GM18861 (cell line): ENCODE results near the gene PEPD.

Experiments used
- ATAC-seq: cut with Tn5 transposase; IDR thresholded peaks from one replicate; pipeline ENCODE4 v1.9.1; 2021; ENCODE audit not compliant: unreplicated experiment

PEPD gene

DNA sequence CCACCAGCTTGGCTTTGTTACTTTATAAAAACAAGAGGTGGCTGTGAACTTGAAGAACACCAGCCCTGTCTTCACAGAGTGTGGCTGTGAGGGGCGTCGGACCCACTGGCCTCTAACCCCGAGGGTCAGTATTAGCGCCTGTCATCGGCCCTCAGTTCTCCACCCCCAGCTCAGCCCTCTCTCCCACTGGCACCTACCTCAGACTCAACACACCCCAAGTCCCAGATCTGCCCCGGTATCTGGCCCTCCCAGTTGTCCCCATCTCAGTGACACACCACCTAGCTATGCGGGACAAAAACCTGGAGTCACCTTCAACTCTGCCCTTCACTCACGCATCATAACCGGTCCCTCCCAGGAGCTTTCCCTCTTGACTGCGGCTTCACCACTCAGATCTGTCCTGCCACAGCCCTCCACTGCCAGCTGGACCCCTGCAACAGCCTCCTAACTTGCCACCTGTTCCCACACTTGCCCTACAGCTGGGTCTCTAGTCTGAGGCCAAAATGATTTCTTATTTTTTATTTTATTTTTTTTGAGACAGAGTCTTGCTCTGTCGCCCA, 45.4 kb downstream of the PEPD start:
- no peak for ATAC-seq

DNA sequence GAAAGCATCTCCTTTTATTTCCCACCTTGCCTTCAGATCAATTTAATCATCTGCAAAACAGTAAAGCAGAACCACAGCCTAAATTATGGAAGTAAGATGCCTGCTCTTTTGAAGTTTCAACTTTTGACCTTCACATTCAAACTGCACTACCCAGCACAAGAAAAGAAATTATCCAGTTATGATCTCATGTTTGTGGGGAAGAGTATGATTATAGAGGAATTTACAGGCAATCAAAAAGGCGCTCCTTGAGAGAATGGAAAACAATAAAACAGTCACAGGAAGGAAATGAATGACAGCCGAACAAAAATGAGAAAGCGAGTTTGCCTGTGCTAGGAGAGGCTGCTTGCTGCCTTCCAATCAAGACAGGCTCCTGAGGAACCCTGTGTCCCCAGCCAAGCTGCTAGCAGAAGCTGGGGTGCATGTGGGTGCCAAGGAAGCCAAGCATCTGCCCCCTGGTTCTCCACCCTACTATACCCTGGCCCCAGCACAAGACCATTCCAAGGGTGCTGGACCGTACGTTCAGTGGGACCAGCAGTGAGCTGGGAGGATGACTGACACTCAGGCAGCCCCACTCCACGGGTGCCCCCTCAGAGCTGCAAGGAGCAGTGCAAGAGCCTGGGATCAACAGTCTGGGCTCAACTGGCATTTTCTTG, 47.8 kb downstream of the PEPD start:
- ATAC-seq: no peak

DNA sequence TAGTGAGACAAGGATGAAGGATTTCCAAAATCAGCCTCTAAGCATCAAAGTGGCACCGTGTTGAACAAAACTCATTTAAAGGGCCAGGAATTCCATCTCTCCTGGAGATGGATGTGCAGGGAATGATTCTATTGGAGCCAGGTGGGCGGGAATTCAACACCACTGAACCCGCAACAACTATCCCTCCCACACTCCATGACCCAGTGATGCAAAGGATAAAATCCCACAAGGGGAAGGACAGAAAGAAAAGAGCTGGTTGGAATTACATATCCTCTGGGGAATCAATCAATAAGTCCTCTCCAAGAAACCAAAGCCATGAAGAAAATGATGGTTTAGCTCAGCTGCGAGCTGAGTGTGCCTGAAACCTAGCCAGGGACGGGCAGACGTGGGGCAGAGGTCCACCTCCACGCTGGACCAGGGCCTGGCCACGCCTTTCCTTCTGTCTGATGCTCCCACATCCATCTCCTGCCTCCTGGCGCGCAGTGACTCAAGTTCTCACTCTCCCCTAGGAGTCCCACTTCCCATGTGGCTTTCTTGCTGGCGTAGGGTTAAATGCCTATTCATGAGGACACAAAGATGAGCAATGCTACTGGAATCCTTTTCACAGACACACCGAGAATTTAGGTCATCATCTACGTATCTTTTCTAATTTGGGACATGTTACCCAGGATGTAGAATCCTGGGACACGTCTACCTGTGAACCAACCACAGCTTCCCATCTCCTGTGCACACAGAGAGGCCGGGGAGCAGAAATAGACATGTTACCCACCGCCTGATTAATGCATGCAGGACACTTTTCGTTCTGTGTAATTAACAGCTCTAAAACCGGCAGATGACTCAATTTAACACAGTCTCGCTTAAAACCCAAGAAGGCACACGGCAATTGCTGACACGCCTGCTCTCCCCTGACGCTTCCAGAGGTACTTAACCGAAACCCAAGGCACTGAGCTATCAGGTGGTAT, 48.6 kb downstream of the PEPD start:
- no peak for ATAC-seq

DNA sequence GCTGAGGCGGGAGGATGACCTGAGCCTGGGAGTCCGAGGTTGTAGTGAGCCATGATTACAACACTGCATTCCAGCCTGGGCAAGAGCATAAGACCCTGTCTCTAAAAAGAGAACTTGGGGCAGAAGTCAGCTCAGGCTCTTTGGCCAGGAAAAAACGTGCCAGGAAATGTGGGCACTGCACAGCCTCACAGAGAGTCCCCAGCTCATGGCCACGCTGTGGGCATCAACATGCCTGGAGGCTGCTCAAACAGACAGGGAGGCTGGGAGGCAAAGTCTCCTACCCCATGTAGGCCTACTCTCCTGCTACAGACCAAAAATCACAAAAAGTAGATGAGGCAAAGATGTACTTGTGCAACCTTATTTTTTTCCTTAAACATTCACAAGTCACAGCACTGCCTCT, 49.4 kb downstream of the PEPD start:
- no peak for ATAC-seq

DNA sequence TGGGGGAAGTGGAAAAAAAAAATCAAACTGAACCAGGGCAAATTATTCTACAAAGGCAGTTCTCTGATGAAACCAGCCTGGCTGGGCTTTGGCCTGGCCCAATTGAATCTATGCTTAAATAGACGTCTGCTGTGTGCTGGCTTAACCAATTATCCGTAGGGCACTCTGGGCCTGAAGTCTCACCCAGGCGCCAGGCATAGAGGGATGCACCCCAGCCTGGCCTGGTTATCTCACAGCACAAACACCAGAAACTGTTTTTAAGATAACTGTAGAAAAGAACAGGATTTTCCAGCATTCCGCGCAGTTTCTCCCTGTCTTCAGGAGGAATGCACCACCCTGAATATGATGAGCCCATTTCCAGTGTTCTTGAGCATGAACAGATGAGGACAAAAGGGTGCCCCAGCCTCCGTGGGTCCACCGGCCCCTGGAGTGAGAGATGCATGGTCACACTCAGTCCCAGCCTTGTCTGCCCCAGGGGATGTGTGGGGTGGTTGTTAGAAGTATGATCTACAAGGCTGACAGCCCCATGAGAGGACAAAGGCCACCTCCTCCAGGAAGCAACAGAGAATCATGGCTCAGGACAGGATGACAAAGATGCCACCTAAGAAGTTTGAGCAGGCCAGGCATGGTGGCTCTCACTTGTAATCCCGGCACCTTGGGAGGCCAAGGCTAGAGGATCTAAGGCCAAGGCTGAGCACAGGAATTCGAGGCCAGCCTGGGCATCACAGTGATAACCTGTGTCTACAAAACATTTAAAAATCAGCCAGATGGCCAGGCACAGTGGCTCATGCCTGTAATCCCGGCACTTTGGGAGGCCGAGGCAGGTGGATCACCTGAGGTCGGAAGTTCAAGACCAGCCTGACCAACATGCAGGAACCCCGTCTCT, 50.2 kb downstream of the PEPD start:
- no peak for ATAC-seq

DNA sequence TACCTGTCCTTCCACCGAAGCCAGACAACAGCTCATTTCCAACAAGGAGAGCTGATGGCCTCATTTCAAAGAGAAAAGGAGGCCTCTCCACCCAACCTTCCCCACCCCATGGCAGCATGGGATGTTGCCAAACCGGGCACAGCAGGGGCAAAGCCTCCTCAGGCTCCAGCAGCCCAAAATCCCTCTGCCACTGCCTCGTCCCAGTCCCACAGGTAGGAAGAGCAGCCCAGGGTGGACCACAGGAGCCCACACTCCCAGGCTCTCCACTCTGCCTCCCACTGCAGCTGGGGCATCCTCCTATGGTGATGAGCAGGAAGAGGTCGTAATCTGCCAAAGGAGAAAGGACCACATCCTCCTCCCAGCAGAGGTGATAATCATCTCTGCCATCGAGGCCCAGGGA, 50.9 kb downstream of the PEPD start:
- ATAC-seq: no peak

DNA sequence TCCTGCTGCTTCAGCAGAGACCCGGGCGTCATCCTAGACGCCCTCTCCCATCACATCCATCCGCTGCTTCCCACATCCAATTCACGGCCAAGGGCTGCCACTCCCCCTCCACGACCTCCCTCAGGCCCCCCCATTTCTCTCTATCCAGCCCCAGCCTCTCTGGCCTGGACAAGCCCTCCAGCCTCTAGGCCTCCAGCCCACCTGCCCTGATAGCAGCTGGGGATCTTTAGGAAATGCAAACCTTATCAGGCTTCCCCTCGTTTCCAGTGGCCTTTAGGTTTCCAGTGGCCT, 51.6 kb downstream of the PEPD start:
- no peak for ATAC-seq

DNA sequence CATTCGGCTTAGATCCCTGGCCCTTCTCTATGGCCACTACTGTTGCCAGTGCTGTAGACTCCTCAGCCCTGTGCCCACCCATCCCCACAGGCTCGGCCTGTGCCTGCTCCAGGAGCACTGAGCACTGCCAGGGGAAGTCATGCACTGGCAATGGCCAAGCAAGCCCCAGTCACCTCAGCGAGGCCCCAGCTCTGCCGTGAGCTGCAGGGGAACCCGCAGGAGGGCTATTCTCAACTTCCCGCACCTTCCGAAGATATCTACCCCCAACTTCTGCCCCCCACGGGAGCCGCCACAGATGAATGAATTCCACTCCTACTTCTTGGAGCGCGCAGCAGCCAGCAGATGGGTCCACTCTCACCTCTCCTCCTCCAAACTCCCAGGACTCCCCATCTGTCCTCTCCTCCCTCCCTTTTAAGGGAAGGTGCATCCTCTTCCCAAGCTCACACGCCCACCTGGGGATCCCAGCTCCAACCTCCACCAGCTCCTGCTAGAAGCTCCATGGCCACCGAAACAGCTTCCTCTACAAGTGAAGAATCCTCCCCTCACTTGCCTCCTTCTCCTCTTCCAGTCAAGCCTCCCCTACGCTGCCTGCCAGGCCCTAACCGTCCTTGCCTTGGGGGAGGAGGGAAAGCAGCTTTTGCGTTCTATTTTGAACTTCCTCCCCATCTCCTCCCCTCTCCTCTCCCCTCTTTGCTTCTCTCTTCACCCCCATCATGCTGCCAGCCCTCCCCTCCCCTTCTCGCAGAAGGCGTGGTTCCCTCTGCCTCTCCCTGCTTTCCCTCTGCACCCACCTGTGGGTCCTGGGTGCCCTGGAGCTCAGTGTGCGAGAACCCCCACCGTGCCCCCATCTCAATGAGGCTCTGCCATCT, 52.2 kb downstream of the PEPD start:
- no peak for ATAC-seq

DNA sequence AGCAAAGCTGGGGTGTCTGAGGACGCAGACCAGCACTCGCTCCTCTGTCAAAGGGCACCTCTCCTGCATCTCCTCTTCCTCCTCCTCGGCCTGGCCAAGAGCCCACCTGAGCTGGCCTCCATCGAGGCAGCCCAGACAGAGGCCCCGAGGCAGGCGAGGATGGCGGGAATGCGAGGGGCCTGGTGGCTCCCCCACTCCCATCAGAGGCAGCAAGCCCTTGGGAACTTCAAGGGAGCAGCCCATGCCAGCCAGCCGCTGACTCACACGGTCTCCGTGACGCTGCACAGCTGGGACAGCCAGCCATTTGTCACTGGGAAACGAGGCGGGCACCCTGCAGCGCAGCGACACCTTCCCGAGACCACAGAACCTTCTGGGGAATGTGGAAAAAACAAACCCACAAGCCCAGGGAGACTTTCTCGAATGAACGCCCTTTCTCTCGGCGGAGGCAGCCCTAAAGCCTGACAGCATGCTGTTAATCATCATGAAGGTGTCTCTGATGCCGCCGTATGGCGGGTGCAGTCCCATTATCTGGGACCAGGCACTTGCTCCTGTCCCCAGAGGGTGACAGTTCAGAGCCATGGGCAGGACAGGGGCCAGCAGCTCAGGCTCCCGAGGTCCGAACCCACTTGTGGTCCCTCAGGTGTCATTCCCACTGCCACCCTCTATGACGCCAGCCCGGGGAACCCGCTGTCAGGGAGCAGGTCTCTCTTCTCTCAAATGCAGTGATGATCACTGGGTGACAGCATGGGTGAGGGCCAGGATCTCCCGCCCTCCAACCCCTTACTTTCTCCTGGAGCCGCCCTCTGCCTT, 53.0 kb downstream of the PEPD start:
- ATAC-seq: no peak

DNA sequence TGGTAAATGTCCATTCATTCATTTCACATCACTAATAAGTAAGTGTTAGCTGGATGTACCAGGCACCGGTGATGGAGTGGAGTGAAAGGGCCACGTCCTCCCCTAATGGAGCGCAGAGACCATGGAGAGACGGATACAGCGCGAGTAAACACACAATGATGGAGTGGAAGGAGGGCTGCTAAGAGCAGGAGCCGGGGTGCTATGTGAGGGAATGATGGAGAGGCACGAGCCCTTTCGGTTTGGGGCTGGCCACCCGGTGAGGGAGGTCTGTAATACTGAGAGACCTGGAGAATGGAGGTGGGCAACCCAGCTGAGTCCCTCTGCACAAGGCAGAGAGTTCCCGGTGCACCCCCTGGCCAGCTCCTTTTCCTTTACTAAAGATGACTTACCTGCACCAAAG, 53.7 kb downstream of the PEPD start:
- no peak for ATAC-seq

DNA sequence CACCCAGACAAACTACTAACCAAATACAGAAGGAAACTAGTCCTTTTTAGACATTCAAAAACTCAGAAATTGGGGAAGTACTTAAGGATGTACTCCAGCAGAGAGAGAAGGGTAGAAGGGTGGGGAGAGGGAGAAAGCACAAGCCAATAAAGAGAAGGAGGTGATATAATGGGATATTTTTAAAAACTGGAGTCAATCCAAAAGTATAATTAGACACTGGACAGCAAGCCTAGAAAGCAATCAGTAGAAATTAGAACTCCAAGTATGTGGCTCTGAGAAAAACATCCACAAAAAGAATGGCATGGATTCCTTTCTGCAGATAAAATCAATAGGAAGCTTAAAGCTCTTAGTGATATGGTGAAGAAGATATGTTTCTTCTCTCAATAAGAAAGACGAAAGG, 55.8 kb downstream of the PEPD start:
- no peak for ATAC-seq

DNA sequence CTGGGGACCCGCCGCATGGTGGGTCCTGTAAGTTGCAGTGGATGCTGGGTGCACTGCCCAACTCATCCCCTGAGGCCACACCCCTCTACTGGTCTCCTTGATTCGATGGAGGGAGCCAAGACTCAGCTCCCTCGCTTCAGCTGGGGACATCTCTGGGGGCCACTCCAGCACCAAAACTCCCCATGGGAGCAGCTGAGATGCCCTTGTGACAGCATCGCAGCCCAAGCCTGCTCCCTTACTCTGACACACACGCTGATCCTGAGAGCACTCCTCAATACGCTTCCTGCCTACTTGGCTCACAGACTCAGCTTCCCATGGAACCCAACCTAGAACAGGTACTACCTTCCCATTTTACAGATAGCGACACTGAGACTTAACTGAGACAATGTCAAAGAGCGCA, 56.2 kb downstream of the PEPD start:
- ATAC-seq: no peak

DNA sequence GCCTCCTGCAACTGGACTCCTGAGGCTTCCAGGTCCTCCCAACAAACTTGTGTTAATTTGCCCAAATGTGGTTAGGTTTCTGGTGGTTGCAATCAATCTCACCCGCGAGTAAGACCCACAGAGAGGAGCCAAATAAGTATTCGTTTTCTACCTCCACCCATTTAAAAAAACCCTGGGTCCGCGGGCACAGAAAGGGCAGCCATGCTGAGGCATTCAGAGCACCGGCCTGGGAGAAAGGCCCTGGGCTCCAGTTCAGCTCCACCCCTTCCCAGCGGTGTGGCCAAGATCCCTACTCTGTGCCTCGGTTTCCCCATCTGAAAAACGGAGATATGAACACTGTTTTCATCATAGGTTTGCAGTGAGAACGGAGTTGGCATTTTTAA, 56.9 kb downstream of the PEPD start:
- no peak for ATAC-seq

DNA sequence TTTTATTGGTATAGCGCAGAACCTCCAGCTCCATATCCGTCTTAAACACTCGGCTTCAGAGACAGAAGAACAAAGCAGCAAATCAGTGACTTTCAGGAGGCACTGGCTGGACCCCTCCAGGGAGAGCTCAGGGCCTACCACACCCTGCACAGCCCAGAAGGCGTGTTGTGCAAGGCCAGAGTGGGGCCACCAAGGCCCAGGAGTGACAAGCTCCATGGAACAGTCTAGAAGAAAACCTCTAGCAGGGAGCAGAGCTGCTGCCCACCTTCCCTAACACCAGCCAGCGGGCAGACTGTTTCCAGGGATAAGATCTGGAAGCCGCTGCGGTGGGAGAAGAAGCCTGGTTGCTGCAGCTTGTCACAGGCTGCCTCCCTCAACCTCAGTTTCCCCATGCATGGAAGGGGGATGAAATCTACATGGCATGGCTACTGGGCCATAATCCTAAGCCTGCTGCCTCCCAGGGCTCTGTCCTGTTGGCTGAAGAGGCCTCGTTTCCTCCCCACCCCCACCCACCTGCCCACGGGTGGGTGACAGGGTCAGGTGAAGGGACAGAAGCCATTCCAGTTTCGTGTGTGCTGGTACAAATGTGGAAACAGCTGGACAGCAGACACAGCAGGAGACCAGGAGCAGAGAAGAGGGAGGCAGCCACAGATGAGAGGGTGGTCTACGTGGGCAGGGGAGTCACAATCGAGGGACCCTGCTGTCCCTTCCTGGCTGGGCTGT, 57.4 kb downstream of the PEPD start:
- no peak for ATAC-seq

DNA sequence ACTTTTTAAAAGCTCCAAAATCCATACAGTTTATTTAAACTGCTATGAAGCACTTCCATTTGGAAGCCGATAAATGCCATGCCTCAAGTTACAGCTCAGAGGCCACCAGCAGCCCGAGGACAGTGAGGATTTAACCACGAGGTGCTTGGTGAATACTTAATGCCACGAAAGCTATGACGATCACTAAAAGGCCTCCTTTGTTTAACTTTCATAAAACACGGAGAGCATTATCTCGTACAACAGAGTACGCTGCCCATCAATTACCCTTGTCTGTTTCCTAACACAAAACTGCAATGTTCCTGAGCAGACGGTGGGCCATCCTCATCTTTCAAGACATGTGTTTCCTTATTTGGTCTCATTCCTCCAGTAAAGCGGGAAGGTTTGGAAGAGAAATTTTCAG, 58.4 kb downstream of the PEPD start:
- ATAC-seq: no peak

DNA sequence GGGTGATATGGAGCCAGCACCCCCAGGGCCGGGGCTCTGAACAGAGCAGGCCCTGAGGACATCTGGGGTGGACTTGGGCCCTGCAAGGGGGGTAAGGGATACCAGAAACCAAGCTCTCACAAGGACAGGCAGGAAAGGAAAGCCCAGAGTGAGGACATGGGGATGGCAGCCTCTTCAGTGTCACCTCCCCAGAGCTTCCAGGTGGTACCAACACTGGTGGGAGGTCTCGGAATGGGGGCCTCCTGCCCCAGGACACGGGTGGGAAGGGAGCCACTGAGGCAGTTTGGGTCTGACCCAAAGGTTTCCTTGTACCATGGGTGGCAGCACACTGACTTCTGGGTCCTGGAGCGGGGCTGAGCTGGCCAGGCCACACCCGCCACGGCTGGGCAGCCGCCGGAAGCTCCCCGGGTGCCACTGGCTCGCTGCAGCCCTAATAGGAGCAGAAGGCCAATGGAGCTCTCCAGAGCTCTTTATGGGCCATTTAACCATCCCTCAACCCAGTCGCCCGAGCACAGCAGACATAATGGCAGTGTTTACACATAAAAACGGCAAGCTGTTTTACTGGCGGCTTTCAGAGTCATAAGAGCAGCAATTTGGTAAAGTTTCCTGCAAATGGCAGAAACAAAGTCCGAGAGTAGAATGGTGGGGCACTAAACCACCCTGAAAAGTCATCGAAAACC, 59.3 kb downstream of the PEPD start:
- no peak for ATAC-seq

DNA sequence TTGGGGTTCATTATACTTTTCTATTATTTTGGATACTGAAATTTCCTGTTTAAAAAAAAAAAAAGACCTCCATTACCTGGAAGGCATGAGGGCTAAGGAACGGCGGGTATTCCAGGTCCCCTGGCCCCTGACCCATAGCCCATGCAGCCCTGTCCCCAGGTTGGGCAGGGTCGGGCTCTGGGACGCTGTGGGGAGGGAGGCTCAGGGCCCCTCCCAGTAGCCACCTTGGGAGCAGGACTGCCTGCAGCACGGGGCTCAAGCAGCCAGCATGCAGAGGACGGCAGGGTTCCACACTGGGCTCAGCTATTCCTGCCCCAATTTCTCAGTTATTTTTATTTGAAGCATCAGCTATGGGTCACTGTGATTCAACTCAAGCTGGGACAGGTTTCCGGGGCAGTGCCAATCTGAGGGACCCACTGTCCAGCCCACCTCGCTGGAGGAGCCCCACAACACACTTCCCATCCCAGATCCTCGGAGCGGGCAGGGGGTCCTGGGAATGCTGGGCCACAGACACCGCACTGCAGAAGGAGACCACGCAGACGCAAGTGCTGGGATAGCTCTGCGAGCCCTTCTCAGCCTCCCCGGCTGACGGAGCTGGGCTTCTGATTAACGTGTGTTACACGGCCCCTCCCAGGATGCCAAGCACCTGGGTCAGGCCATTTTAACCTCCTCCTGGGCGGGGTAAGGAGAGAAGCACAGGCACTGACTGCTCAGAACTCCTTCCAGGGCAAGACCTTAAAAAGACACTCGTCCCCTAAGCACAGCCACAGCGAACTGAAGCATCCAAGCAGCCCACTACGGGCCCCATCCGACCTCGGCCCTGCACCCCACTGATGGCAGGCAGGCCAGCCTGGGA, 60.1 kb downstream of the PEPD start:
- ATAC-seq: no peak
